B cell (primary cell): Measurements from ENCODE around the gene PLA2G4C. TPM values are rescaled to one million over a fixed set of nuclear protein-coding genes. Genes with fewer than 3 reads are reported as not detected.

Experiments used
- ATAC-seq: fragments of 200-7000 bp; cut with Tn5 transposase; one replicate; pipeline ENCODE4 v1.10.0; 2021; ENCODE audit warnings: low read depth, mild to moderate bottlenecking, moderate number of reproducible peaks, moderate library complexity
- CTCF ChIA-PET: fragments of 350-600 bp; sonication (Branson Sonifier 250); formaldehyde crosslinking; loops from one replicate; lab custom pipeline; 2021; ENCODE audit warnings: antibody characterized with exemption, inconsistent platforms; lab: Charles Lee
- POLR2A ChIA-PET: fragments of 350-600 bp; sonication (Branson Sonifier 250); formaldehyde crosslinking; loops from one replicate; lab custom pipeline; 2021; ENCODE audit warnings: antibody characterized with exemption; lab: Charles Lee
- DNase-seq: peaks from one replicate; pipeline ENCODE4 v3.0.0; 2013
- H2AFZ ChIP-seq: 2 replicates; pipeline ENCODE4 v1.6.1; 2012; ENCODE audit warnings: mild to moderate bottlenecking, low read depth, low read length; ENCODE audit not compliant: insufficient read depth, poor library complexity, severe bottlenecking
- H3K27ac ChIP-seq, 2 donors: 1 replicate in 1 of 2; 2 replicates in 1 of 2; pipeline ENCODE4 v1.5.1; 2012 to 2013; ENCODE audit warnings: low read length in 2 of 2, mild to moderate bottlenecking in 2 of 2, moderate library complexity in 1 of 2
- H3K27me3 ChIP-seq, 4 experiments: fragments of 200-600 bp in 1 of 4; sonication (generic) in 1 of 4; replicated peaks in 1 of 4; 1 replicate in 2 of 4; 2 replicates in 2 of 4; pipeline versions ENCODE4 v1.6.1 to v1.7.0; 2013 to 2016; ENCODE audit warnings: low read length in 3 of 4, mild to moderate bottlenecking in 2 of 4, mixed read lengths in 1 of 4, moderate library complexity in 1 of 4; ENCODE audit not compliant: insufficient read depth in 4 of 4, control insufficient read depth in 3 of 4; ENCODE audit errors: control extremely low read depth in 1 of 4
- H3K36me3 ChIP-seq, 2 experiments: replicated peaks in 1 of 2; 1 replicate in 1 of 2; 2 replicates in 1 of 2; pipeline versions ENCODE4 v1.6.1 to v1.7.1; 2013; ENCODE audit warnings: low read length in 1 of 2; ENCODE audit not compliant: insufficient read depth in 2 of 2, control insufficient read depth in 1 of 2; ENCODE audit errors: control extremely low read depth in 1 of 2, extremely low read depth in 1 of 2
- H3K4me1 ChIP-seq, 2 donors: fragments of 200-600 bp in 1 of 2; sonication (generic) in 1 of 2; 1 replicate in 1 of 2; 2 replicates in 1 of 2; pipeline versions ENCODE4 v1.5.1 to v1.6.1; 2013 to 2017; ENCODE audit warnings: low read length in 2 of 2; ENCODE audit not compliant: control insufficient read depth in 2 of 2, insufficient read depth in 2 of 2
- H3K4me2 ChIP-seq: replicated peaks from 2 replicates; pipeline ENCODE3; 2012; ENCODE audit warnings: mild to moderate bottlenecking, low read depth, low read length; ENCODE audit not compliant: poor library complexity, severe bottlenecking
- H3K4me3 ChIP-seq, 5 experiments: fragments of 200-600 bp in 1 of 5; sonication (generic) in 1 of 5; 1 replicate in 3 of 5; 2 replicates in 2 of 5; pipeline versions ENCODE4 v1.5.1 to v1.7.0; 2011 to 2016; ENCODE audit warnings: low read length in 4 of 5, mild to moderate bottlenecking in 4 of 5, low read depth in 2 of 5, control low read depth in 1 of 5, moderate library complexity in 1 of 5; ENCODE audit not compliant: insufficient read depth in 1 of 5; ENCODE audit errors: control extremely low read depth in 1 of 5, extremely low read depth in 1 of 5
- H3K79me2 ChIP-seq: fragments of 200-600 bp; sonication (generic); one replicate; pipeline ENCODE4 v1.6.0; 2016; ENCODE audit warnings: low read length; ENCODE audit not compliant: control insufficient read depth, insufficient read depth
- H3K9ac ChIP-seq: fragments of 200-600 bp; sonication (generic); 2 replicates; pipeline ENCODE4 v1.6.1; 2017; ENCODE audit warnings: mild to moderate bottlenecking, low read length, moderate library complexity
- H3K9me3 ChIP-seq, 3 donors: one replicate each; pipeline versions ENCODE4 v1.6.1 to v1.7.1; 2013; ENCODE audit warnings: low read length in 2 of 3; ENCODE audit not compliant: control insufficient read depth in 2 of 3, insufficient read depth in 1 of 3; ENCODE audit errors: control extremely low read depth in 1 of 3
- H4K20me1 ChIP-seq: 2 replicates; pipeline ENCODE4 v1.6.0; 2012; ENCODE audit warnings: mild to moderate bottlenecking, low read length; ENCODE audit not compliant: insufficient read depth, control insufficient read depth, poor library complexity, severe bottlenecking
- H3K27ac Mint-ChIP-seq: one replicate; pipeline ENCODE4 v1.8.0; 2021; ENCODE audit warnings: mixed read lengths
- H3K27me3 Mint-ChIP-seq: one replicate; pipeline ENCODE4 v1.8.0; 2021; ENCODE audit warnings: mixed read lengths
- H3K4me1 Mint-ChIP-seq: one replicate; pipeline ENCODE4 v1.8.0; 2021; ENCODE audit warnings: mixed read lengths
- H3K4me3 Mint-ChIP-seq: one replicate; pipeline ENCODE4 v1.8.0; 2021; ENCODE audit warnings: mixed read lengths
- H3K9me3 Mint-ChIP-seq: one replicate; pipeline ENCODE4 v1.8.0; 2022; ENCODE audit warnings: mixed read lengths; ENCODE audit not compliant: insufficient read depth
- EZH2 ChIP-seq: IDR thresholded peaks from 2 replicates; pipeline ENCODE4 v1.6.1; 2012; ENCODE audit warnings: borderline replicate concordance, low read depth, mild to moderate bottlenecking, moderate library complexity, low read length; ENCODE audit not compliant: insufficient read depth, poor library complexity, severe bottlenecking
- WGBS: methylation state at CpG from one replicate; pipeline ENCODE4 v1.1.5; 2013; ENCODE audit warnings: missing lambda C conversion rate; ENCODE audit not compliant: insufficient coverage; 5-methylcytosine and 5-hydroxymethylcytosine counted together
- intact Hi-C: fragments of 100-400 bp; cut with micrococcal nuclease; formaldehyde crosslinking; loops from one replicate; pipeline ENCODE4 v1.10.0; 2022
- polyA plus RNA-seq: library from polyadenylated mRNA; depleted of rRNA; stranded (reverse); fragments of >200 nt; gene quantifications from 2 replicates; pipeline ENCODE4 v1.2.3, GENCODE V29; 2012
- total RNA-seq, 2 donors: library from RNA; stranded (reverse); fragments of 120-200 nt in 1 of 2; gene quantifications; 1 replicate in 1 of 2; 2 replicates in 1 of 2; pipeline versions ENCODE4 v1.2.3 to v1.2.4, GENCODE V29; 2013 to 2022
- TF ChIP-seq, protein P1 (sequence below): fragments of 200-600 bp; IDR thresholded peaks from one replicate; pipeline ENCODE4 v1.8.0; 2022; ENCODE audit warnings: antibody characterized with exemption, mild to moderate bottlenecking

PLA2G4C gene
- total and polyA plus RNA-seq, 2 donors (not counting 1 experiment from before 2014, with no cell fraction given) = 11.1 to 12.3 TPM

DNA sequence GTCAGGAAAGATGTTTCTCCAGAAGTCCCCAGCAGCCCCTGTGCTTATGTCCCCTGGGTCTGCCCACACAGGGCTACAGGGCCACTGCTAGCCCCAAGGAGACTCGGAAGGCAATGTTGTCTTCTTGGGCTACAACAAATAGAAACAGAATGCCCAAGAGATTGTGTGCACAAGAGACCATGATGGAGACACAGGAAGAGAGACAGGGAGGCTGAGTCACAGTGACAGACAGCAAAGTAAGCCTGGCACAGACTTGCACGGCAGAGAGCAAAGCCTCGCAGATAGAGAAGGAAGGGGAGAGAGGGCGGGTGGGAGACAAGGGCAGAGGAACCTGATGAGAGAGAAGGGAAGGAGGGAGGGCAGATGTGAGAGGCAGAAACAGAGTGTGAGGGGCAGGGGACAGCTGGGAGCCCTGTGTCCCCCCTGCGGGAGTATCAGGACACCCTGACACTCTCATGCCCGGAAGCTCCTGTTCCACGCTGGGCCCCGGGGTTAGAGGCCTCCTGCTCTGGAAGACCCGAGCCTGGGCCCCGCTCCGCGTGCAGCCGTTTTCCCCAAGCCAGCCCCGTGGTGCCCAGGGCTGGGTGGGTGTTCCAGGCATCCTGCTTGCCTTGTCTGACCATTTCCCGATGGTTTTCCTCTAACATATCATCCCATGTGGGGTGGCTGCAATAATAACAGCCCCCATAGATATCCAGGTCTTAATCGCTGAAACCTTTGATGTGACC is 2.7 kb upstream of the PLA2G4C start:
- no peak overlapping the region for H3K4me3 ChIP-seq
- TF ChIP-seq, protein P1, sequence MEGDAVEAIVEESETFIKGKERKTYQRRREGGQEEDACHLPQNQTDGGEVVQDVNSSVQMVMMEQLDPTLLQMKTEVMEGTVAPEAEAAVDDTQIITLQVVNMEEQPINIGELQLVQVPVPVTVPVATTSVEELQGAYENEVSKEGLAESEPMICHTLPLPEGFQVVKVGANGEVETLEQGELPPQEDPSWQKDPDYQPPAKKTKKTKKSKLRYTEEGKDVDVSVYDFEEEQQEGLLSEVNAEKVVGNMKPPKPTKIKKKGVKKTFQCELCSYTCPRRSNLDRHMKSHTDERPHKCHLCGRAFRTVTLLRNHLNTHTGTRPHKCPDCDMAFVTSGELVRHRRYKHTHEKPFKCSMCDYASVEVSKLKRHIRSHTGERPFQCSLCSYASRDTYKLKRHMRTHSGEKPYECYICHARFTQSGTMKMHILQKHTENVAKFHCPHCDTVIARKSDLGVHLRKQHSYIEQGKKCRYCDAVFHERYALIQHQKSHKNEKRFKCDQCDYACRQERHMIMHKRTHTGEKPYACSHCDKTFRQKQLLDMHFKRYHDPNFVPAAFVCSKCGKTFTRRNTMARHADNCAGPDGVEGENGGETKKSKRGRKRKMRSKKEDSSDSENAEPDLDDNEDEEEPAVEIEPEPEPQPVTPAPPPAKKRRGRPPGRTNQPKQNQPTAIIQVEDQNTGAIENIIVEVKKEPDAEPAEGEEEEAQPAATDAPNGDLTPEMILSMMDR = no peak
- TF ChIP-seq EZH2 = no peak
- ATAC-seq (no peak), DNase-seq (no peak)
- H3K4me1 ChIP-seq = peaks cover 21 to 26% of the 10 kb centered on the region in 2 donors
- H3K27ac ChIP-seq = peak overlapping the region in 1 of 2 donors; percentile 59
- 88% methylated on average over 13 of the region's 16 CpGs for WGBS
- CTCF ChIA-PET = interaction anchor here (2.3 kb wide), 1 partner anchor 146 kb away, joined by 10 read pairs; no protein-coding TSS in a partner anchor
- no peaks in the 10 kb centered on the region for H3K27me3 ChIP-seq
- H3K79me2 ChIP-seq = peaks cover 10% of the 10 kb centered on the region
- H3K9me3 Mint-ChIP-seq = no peaks in the 10 kb centered on the region
- no peaks in the 10 kb centered on the region for H4K20me1 ChIP-seq
- intact Hi-C loops = no loop called here
- H3K9ac ChIP-seq = no peak overlapping the region
- POLR2A ChIA-PET = no interaction called here
- H3K36me3 ChIP-seq = peaks cover 0 to 6% of the 10 kb centered on the region in 2 experiments
- no peak overlapping the region for H2AFZ ChIP-seq
- H3K27ac Mint-ChIP-seq = peak overlapping the region; percentile 26
- no peak overlapping the region for H3K4me2 ChIP-seq
- no peak overlapping the region for H3K4me3 Mint-ChIP-seq
- peaks cover 19% of the 10 kb centered on the region for H3K4me1 Mint-ChIP-seq
- no peaks in the 10 kb centered on the region for H3K27me3 Mint-ChIP-seq
- peaks cover 0 to 4% (median 0%) of the 10 kb centered on the region in 3 donors for H3K9me3 ChIP-seq

DNA sequence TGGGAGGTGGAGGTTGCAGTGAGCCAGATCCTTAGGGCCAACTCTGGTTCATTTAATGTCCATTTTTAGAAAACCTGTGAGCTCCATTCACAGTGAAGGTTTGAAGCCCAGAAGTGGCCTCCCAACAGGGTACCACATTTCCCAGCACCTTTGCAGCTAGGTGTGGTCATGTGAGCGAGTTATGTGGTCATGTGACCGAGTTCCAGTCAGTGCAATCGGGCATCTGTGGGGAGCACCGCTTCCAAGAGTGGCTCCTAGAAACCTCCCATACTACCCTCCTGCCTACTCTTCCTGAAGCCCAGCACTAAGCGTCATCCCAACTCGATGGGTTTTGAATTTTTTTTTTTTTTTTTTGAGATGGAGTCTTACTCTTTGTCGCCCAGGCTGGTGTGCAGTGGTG is 663 bp upstream of the PLA2G4C start:
- intact Hi-C loops = no loop called here

More for the DNA sequence above, 663 bp upstream of the PLA2G4C start:
- Histone ChIP-seq H3K9me3 (no peaks in the 10 kb centered on the region), H3K79me2 (peaks cover 31% of the 10 kb centered on the region), H3K4me1 (peaks cover 25 to 27% of the 10 kb centered on the region in 2 donors), H3K9ac (no peak overlapping the region), H3K4me3 (no peak overlapping the region), H4K20me1 (peaks cover 6% of the 10 kb centered on the region), H3K36me3 (peaks cover 0 to 4% of the 10 kb centered on the region in 2 experiments), H3K27ac (peak overlapping the region in 1 of 2 donors; percentile 99), H3K27me3 (no peaks in the 10 kb centered on the region), H2AFZ (peak overlapping the region; percentile 88), H3K4me2 (peak overlapping the region; percentile 98)
- ATAC-seq = no peak
- Mint-ChIP-seq H3K4me1 (peaks cover 16% of the 10 kb centered on the region), H3K4me3 (no peak overlapping the region), H3K27me3 (no peaks in the 10 kb centered on the region), H3K9me3 (no peaks in the 10 kb centered on the region), H3K27ac (no peak overlapping the region)
- ChIA-PET CTCF (interaction anchor here (0.7 to 7.4 kb wide), 7 partner anchors 10 to 888 kb away, joined by 3 to 113 read pairs (median 4); no protein-coding TSS in a partner anchor), POLR2A (interaction anchor here (0.9 kb wide), 1 partner anchor 93 kb away, joined by 3 read pairs; no protein-coding TSS in a partner anchor)
- peak; percentile 23 for DNase-seq
- TF ChIP-seq, protein P1 = no peak
- no peak for TF ChIP-seq EZH2
- WGBS = 96% methylated on average over 3 of the region's 7 CpGs
